CD14-positive monocyte (primary cell): Measurements from ENCODE around the gene C16orf92. TPM values are rescaled to one million over a fixed set of nuclear protein-coding genes. Genes with fewer than 3 reads are reported as not detected.

Experiments
- DNase-seq, 3 donors: peaks; one replicate each; pipeline ENCODE4 v3.0.0-alpha.2; 2011 to 2022
- H2AFZ ChIP-seq: 2 replicates; pipeline ENCODE4 v1.6.0; 2012; ENCODE audit warnings: mild to moderate bottlenecking, low read depth, low read length, inconsistent platforms; ENCODE audit not compliant: insufficient read depth, poor library complexity, severe bottlenecking
- H3K27ac ChIP-seq, 2 donors: 1 replicate in 1 of 2; 2 replicates in 1 of 2; pipeline ENCODE4 v1.5.1; 2012 to 2013; ENCODE audit warnings: low read length in 2 of 2, control low read depth in 1 of 2, inconsistent platforms in 1 of 2, low read depth in 1 of 2, mild to moderate bottlenecking in 1 of 2
- H3K27me3 ChIP-seq, 2 donors: one replicate each; pipeline versions ENCODE4 v1.6.0 to v1.6.1; 2011 to 2013; ENCODE audit warnings: low read length in 2 of 2; ENCODE audit not compliant: control insufficient read depth in 2 of 2, insufficient read depth in 2 of 2
- H3K36me3 ChIP-seq, 2 donors: replicated peaks in 1 of 2; 1 replicate in 1 of 2; 2 replicates in 1 of 2; pipeline versions ENCODE4 v1.5.1 to v1.6.1; 2012 to 2013; ENCODE audit warnings: low read length in 2 of 2, control low read depth in 1 of 2, inconsistent platforms in 1 of 2, mild to moderate bottlenecking in 1 of 2; ENCODE audit not compliant: insufficient read depth in 2 of 2, control insufficient read depth in 1 of 2
- H3K4me1 ChIP-seq, 2 donors: 1 replicate in 1 of 2; 2 replicates in 1 of 2; pipeline versions ENCODE4 v1.5.1 to v1.6.1; 2012 to 2013; ENCODE audit warnings: low read length in 2 of 2, control low read depth in 1 of 2, inconsistent platforms in 1 of 2, mild to moderate bottlenecking in 1 of 2, moderate library complexity in 1 of 2; ENCODE audit not compliant: insufficient read depth in 2 of 2, control insufficient read depth in 1 of 2
- H3K4me2 ChIP-seq: replicated peaks from 2 replicates; pipeline ENCODE3; 2012; ENCODE audit warnings: low read length, moderate library complexity, mild to moderate bottlenecking; ENCODE audit not compliant: poor library complexity, severe bottlenecking; ENCODE audit errors: extremely low read depth
- H3K4me3 ChIP-seq, 3 experiments: fragments of 200-600 bp in 1 of 3; sonication (generic) in 1 of 3; replicated peaks in 1 of 3; 1 replicate in 2 of 3; 2 replicates in 1 of 3; pipeline ENCODE4 v1.5.1; 2011 to 2013; ENCODE audit warnings: low read length in 3 of 3, mild to moderate bottlenecking in 3 of 3, control low read depth in 2 of 3, low read depth in 2 of 3, inconsistent platforms in 1 of 3, moderate library complexity in 1 of 3
- H3K79me2 ChIP-seq: 2 replicates; pipeline ENCODE4 v1.6.0; 2012; ENCODE audit warnings: mild to moderate bottlenecking, control low read depth, inconsistent platforms, low read length, moderate library complexity; ENCODE audit not compliant: insufficient read depth
- H3K9ac ChIP-seq: 2 replicates; pipeline ENCODE4 v1.6.0; 2017; ENCODE audit warnings: low read length, mild to moderate bottlenecking; ENCODE audit not compliant: insufficient read depth, poor library complexity, severe bottlenecking
- H3K9me3 ChIP-seq, 2 donors: replicated peaks in 1 of 2; 1 replicate in 1 of 2; 2 replicates in 1 of 2; pipeline versions ENCODE4 v1.5.1 to v1.6.1; 2012 to 2013; ENCODE audit warnings: low read length in 2 of 2, control low read depth in 1 of 2; ENCODE audit not compliant: control insufficient read depth in 1 of 2, insufficient read depth in 1 of 2
- H4K20me1 ChIP-seq: 2 replicates; pipeline ENCODE4 v1.6.0; 2012; ENCODE audit warnings: mild to moderate bottlenecking, low read length, control low read depth, moderate library complexity; ENCODE audit not compliant: insufficient read depth
- H3K27ac Mint-ChIP-seq, 7 donors: one replicate each; pipeline ENCODE4 v1.8.0; 2020; ENCODE audit warnings: mild to moderate bottlenecking in 7 of 7, mixed read lengths in 7 of 7, moderate library complexity in 6 of 7, inconsistent platforms in 2 of 7
- H3K27me3 Mint-ChIP-seq, 3 donors: one replicate each; pipeline ENCODE4 v1.8.0; 2021 to 2022; ENCODE audit warnings: low read depth in 3 of 3, mild to moderate bottlenecking in 3 of 3, mixed read lengths in 3 of 3, moderate library complexity in 3 of 3, inconsistent platforms in 1 of 3
- H3K36me3 Mint-ChIP-seq, 2 donors: one replicate each; pipeline ENCODE4 v1.8.0; 2020; ENCODE audit warnings: mixed read lengths in 2 of 2, inconsistent platforms in 1 of 2, mild to moderate bottlenecking in 1 of 2
- H3K4me1 Mint-ChIP-seq: one replicate; pipeline ENCODE4 v1.8.0; 2020; ENCODE audit warnings: mild to moderate bottlenecking, mixed read lengths
- H3K4me3 Mint-ChIP-seq, 2 donors: one replicate each; pipeline ENCODE4 v1.8.0; 2020; ENCODE audit warnings: mild to moderate bottlenecking in 2 of 2, mixed read lengths in 2 of 2, moderate library complexity in 1 of 2
- H3K9me3 Mint-ChIP-seq, 7 donors: one replicate each; pipeline ENCODE4 v1.8.0; 2020 to 2022; ENCODE audit warnings: mixed read lengths in 7 of 7, mild to moderate bottlenecking in 6 of 7, moderate library complexity in 6 of 7, inconsistent platforms in 2 of 7
- WGBS: methylation state at CpG from one replicate; pipeline ENCODE4 v1.1.5; 2013; ENCODE audit warnings: missing lambda C conversion rate; ENCODE audit not compliant: insufficient coverage; 5-methylcytosine and 5-hydroxymethylcytosine counted together
- intact Hi-C, 2 donors: fragments of 100-400 bp; cut with micrococcal nuclease; formaldehyde crosslinking; loops; one replicate each; pipeline versions ENCODE4 v1.15.0 to v1.15.1; 2023
- polyA plus RNA-seq, 3 donors: library from polyadenylated mRNA; depleted of rRNA in 1 of 3; unstranded in 2 of 3; stranded (reverse) in 1 of 3; fragments of 300-500 nt in 2 of 3; fragments of >200 nt in 1 of 3; fragmentation: Illumina TruSeq in 2 of 3; gene quantifications; 1 replicate in 2 of 3; 2 replicates in 1 of 3; pipeline ENCODE4 v1.2.3, GENCODE V29; 2012 to 2021
- TF ChIP-seq, protein P1 (sequence below): fragments of 200-600 bp; IDR thresholded peaks from one replicate; pipeline ENCODE4 v1.8.0; 2022; ENCODE audit warnings: antibody characterized with exemption, mild to moderate bottlenecking

The C16orf92 gene
- polyA plus RNA-seq, 3 donors = not detected

DNA sequence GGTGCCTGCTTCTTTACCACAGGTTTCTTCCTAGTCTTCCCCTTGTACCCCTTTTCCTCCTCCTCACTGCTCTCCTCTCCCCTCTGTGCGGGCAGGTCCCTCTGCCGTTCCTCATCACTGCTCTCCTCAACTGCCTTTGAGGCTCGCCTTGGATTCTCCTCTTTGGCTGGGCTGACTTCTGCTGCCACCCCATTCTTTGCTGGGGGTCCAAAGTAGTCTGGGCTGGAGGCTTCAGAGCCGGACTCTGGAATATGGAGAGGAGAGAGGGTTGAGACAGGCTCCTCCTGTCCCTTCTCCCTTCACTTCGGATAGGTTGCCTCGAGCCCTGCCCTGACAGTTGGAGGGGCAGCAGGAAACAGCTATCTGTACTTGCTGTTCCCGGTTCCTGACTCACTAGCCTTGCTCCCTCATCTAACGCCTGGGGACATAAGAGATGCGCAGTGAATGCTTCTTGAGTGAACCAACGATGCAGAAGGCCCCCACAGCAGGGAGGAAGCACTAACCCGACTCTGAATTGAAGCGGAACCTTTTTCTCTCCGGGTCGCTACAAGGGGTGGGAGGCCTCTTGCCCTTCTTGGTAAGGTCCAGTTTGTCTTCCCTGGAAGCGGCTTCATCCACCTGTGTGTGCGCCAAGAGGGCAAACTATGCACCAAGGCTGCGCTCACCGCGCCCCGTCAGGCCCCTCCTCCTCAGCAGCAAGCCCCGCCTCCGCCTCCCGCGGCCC, 28.2 kb upstream of the C16orf92 start:
- H3K4me3 ChIP-seq = peak overlapping the region; percentile 79 to 100 (median 100)
- peaks cover 23% of the 10 kb centered on the region for H3K4me1 Mint-ChIP-seq
- 9% methylated on average over 18 of the region's 24 CpGs for WGBS
- peak overlapping the region in 1 of 2 donors; percentile 86 for H3K27ac ChIP-seq
- peak overlapping the region; percentile 99 for H3K4me2 ChIP-seq
- H2AFZ ChIP-seq = peak overlapping the region; percentile 99
- DNase-seq = no peak
- peaks cover 18 to 31% of the 10 kb centered on the region in 2 donors for H3K4me1 ChIP-seq
- peak overlapping the region in 6 of 7 donors; percentile 8 to 98 (median 90) for H3K27ac Mint-ChIP-seq
- intact Hi-C loops = loop anchor here (5.0 to 10.0 kb wide), 2 partner anchors 180 to 763 kb away; partner anchors contain the start of genes PAGR1 (in 1 of the 2) and PRRT2 (in 1 of the 2)
- H3K9me3 ChIP-seq = no peaks in the 10 kb centered on the region
- no peaks in the 10 kb centered on the region for H3K27me3 ChIP-seq
- peaks cover 16% of the 10 kb centered on the region for H3K79me2 ChIP-seq
- H3K27me3 Mint-ChIP-seq = peaks cover 0 to 4% (median 0%) of the 10 kb centered on the region in 3 donors
- no peaks in the 10 kb centered on the region for H3K9me3 Mint-ChIP-seq
- H3K36me3 Mint-ChIP-seq = peaks cover 35 to 49% of the 10 kb centered on the region in 2 donors
- TF ChIP-seq, protein P1, sequence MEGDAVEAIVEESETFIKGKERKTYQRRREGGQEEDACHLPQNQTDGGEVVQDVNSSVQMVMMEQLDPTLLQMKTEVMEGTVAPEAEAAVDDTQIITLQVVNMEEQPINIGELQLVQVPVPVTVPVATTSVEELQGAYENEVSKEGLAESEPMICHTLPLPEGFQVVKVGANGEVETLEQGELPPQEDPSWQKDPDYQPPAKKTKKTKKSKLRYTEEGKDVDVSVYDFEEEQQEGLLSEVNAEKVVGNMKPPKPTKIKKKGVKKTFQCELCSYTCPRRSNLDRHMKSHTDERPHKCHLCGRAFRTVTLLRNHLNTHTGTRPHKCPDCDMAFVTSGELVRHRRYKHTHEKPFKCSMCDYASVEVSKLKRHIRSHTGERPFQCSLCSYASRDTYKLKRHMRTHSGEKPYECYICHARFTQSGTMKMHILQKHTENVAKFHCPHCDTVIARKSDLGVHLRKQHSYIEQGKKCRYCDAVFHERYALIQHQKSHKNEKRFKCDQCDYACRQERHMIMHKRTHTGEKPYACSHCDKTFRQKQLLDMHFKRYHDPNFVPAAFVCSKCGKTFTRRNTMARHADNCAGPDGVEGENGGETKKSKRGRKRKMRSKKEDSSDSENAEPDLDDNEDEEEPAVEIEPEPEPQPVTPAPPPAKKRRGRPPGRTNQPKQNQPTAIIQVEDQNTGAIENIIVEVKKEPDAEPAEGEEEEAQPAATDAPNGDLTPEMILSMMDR = no peak
- H3K4me3 Mint-ChIP-seq = peak overlapping the region; percentile 91 to 98
- H3K36me3 ChIP-seq = peaks cover 37 to 59% of the 10 kb centered on the region in 2 donors
- peak overlapping the region; percentile 81 for H3K9ac ChIP-seq
- H4K20me1 ChIP-seq = no peaks in the 10 kb centered on the region

- intact Hi-C loops = loop anchor here in 1 of 2 donors (10.0 kb wide), 1 partner anchor 181 kb away; the partner anchor contains the start of genes PAGR1 and PRRT2
- H3K4me1 Mint-ChIP-seq = peaks cover 23% of the 10 kb centered on the region
- Histone ChIP-seq H4K20me1 (no peaks in the 10 kb centered on the region), H3K4me2 (peak within 1 kb of the TSS; percentile 99), H3K27ac (peak within 1 kb of the TSS; percentile 86 to 94), H3K9ac (peak within 1 kb of the TSS; percentile 81), H3K27me3 (no peaks in the 10 kb centered on the region), H3K9me3 (no peaks in the 10 kb centered on the region), H3K4me1 (peaks cover 18 to 31% of the 10 kb centered on the region in 2 donors), H3K79me2 (peaks cover 16% of the 10 kb centered on the region), H3K4me3 (peak within 1 kb of the TSS; percentile 79 to 100 (median 100)), H3K36me3 (peaks cover 30 to 59% of the 10 kb centered on the region in 2 donors), H2AFZ (peak within 1 kb of the TSS; percentile 99)
- DNase-seq = peak; percentile 75 to 78 (median 76)
- TF ChIP-seq, protein P1 = no peak
- H3K36me3 Mint-ChIP-seq = peaks cover 34 to 48% of the 10 kb centered on the region in 2 donors
- under 1% methylated on average over 53 of the region's 53 CpGs for WGBS
- peaks cover 0 to 5% (median 0%) of the 10 kb centered on the region in 3 donors for H3K27me3 Mint-ChIP-seq
- H3K27ac Mint-ChIP-seq = peak within 1 kb of the TSS; percentile 92 to 98 (median 97)
- H3K9me3 Mint-ChIP-seq = no peaks in the 10 kb centered on the region
- peak within 1 kb of the TSS; percentile 91 to 98 for H3K4me3 Mint-ChIP-seq
These were observed 27.6 kb upstream of the C16orf92 start, which contains the start of gene HIRIP3 for GRCh38 chr16:29995324-29995910. Gene HIRIP3 (minus strand): TSS chr16:29995617. CDS start chr16:29995605, 12 bp downstream.
